HG03139 (cell line): ENCODE measurements around the gene BDP1.
"Not testable (repeated sequence)": the region's sequence is repeated elsewhere in the genome, so short reads cannot be mapped to it uniquely, and the experiment has no call there.

Source experiments
- ATAC-seq: cut with Tn5 transposase; IDR thresholded peaks from one replicate; pipeline ENCODE4 v1.9.1; 2021; ENCODE audit not compliant: unreplicated experiment

Gene BDP1

GRCh38 chr5:71461360-71461759 is 5.9 kb downstream of the BDP1 start:
- ATAC-seq = no peak

GRCh38 chr5:71471193-71471592 is 15.7 kb downstream of the BDP1 start:
- no peak for ATAC-seq

- ATAC-seq = no peak
Observed at GRCh38 chr5:71475788-71476384, 20.4 kb downstream of the BDP1 start.

GRCh38 chr5:71481441-71481840 is 26.0 kb downstream of the BDP1 start:
- no peak for ATAC-seq

- ATAC-seq = no peak
Observed at GRCh38 chr5:71482132-71482531, 26.7 kb downstream of the BDP1 start.

GRCh38 chr5:71483355-71483754 is 27.9 kb downstream of the BDP1 start:
- no peak for ATAC-seq

- ATAC-seq = no peak
Observed at GRCh38 chr5:71492817-71493615, 37.6 kb downstream of the BDP1 start.

- ATAC-seq = not testable (repeated sequence)
Observed at GRCh38 chr5:71494202-71494601, 38.8 kb downstream of the BDP1 start.

- ATAC-seq = not testable (repeated sequence)
Observed at GRCh38 chr5:71498756-71499155, 43.3 kb downstream of the BDP1 start.

- ATAC-seq = no peak
Observed at GRCh38 chr5:71503536-71503935, 48.1 kb downstream of the BDP1 start.

- no peak for ATAC-seq
Observed at GRCh38 chr5:71522151-71522550, 66.7 kb downstream of the BDP1 start.

GRCh38 chr5:71525611-71526010 is 70.2 kb downstream of the BDP1 start:
- ATAC-seq = not testable (repeated sequence)

GRCh38 chr5:71528206-71528605 is 72.8 kb downstream of the BDP1 start:
- ATAC-seq = no peak

GRCh38 chr5:71529682-71530081 is 74.2 kb downstream of the BDP1 start:
- no peak for ATAC-seq

GRCh38 chr5:71533142-71533541 is 77.7 kb downstream of the BDP1 start:
- ATAC-seq = no peak

- ATAC-seq = no peak
Observed at GRCh38 chr5:71533615-71534014, 78.2 kb downstream of the BDP1 start.

- no peak for ATAC-seq
Observed at GRCh38 chr5:71537687-71538086, 82.2 kb downstream of the BDP1 start.

- ATAC-seq = not testable (repeated sequence)
Observed at GRCh38 chr5:71550885-71551284, 95.4 kb downstream of the BDP1 start.

GRCh38 chr5:71551582-71551981 is 96.1 kb downstream of the BDP1 start:
- not testable (repeated sequence) for ATAC-seq

GRCh38 chr5:71552026-71552749 is 96.7 kb downstream of the BDP1 start:
- ATAC-seq = not testable (repeated sequence)

- ATAC-seq = no peak
Observed at GRCh38 chr5:71563161-71563560, 107.7 kb downstream of the BDP1 start.

- ATAC-seq = no peak
Observed at GRCh38 chr5:71564895-71565294, 109.4 kb downstream of the BDP1 start.
